HG02981 (cell line): ENCODE results near the gene DDX21.
A peak's percentile ranks its signal among the peaks of the same experiment; 100 is the strongest.
"Not testable (repeated sequence)": the region's sequence is repeated elsewhere in the genome, so short reads cannot be mapped to it uniquely, and the experiment has no call there.

Experiments used
- ATAC-seq: cut with Tn5 transposase; IDR thresholded peaks from one replicate; pipeline ENCODE4 v1.9.1; 2021; ENCODE audit warnings: mild to moderate bottlenecking, moderate library complexity; ENCODE audit not compliant: unreplicated experiment

Gene DDX21

DNA sequence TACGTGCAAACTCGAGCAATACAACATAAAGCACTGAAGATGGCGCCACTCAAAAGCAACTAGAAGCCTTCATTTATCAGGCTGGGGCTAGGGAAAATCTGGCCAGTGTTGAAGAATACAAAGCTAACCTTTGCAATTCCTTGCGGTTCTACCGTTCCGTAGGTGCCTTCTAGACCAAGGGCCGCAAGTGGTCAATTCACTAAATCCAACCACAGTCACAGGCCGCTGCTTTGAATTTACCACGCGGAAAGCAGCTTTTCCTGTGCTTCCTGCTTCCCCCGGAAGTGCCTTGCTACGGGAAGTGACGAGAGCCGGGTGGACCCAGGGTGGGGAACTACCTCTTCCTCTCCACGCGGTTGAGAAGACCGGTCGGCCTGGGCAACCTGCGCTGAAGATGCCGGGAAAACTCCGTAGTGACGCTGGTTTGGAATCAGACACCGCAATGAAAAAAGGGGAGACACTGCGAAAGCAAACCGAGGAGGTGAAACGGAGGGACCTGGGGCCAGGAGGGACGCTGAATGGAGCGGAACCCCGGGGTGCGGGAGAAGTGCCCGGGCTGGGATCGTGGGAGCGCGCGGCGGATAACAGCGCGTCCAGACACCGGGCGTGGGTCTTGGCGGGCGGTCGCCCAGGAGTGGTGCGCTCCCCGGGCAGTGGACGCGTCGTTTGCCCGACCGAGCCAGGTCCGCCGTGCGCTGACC is at the start of gene DDX21:
TSS of gene DDX21 (plus strand) at position 339 of the 701 bp plus-strand sequence. CDS start at position 395, 56 bp downstream.
- ATAC-seq: peak; percentile 79

DNA sequence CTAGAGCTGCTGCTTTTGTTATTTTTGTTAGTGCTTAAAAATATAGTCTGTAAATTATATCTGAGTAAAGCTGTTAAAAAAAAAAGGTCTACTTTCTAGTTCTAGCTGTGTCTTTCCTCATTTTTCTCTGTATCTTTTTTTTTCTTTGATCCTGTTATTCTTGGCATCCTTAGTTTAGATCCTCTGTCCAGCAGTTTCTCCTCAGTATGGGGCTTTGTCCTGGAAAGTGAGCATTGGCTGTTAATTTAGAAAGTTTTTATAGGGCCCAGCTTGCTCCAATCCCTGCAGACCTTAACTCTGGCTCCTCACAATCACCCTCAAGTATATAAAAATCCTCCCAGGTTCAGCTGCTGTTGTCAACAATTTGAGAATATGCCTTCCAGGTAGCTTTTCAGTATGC is 31.4 kb upstream of the DDX21 start:
- no peak for ATAC-seq

- no peak for ATAC-seq
Measured at GRCh38 chr10:68925489-68925888, 30.5 kb upstream of the DDX21 start.

DNA sequence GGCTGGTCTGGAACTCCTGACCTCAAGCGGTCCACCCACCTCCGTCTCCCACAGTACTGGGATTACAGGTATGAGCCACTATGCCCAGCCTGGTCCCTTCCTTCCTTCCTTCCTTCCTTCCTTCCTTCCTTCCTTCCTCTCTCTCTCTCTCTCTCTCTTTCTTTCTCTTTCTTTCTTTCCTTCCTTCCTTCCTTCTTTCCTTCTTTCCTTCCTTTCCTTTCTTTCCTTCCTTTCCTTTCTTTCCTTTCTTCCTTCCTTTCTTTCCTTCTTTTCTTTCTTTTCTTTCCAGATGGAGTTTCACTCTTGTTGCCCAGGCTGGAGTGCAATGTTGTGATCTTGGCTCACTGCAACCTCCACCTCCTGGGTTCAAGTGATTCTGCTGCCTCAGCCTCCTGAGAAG is 26.8 kb upstream of the DDX21 start:
- ATAC-seq: not testable (repeated sequence)

DNA sequence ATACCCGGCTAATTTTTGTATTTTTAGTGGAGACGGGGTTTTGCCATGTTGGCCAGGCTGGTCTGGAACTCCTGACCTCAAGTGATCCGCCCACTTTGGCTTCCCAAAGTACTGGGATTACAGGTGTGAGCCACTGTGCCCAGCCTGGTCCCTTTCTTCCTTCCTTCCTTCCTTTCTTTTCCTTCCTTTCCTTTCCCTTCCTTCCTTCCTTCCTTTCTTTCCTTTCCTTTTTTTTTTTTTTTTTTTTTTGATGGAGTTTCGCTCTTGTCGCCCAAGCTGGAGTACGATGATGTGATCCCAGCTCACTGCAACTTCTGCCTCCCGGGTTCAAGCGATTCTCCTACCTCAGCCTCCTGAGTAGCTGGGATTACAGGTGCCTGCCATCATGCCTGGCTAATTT is 26.1 kb upstream of the DDX21 start:
- not testable (repeated sequence) for ATAC-seq

GRCh38 chr10:68932860-68933259 is 23.1 kb upstream of the DDX21 start:
- ATAC-seq: not testable (repeated sequence)

- ATAC-seq: no peak
Measured at GRCh38 chr10:68934994-68935393, 21.0 kb upstream of the DDX21 start.

- no peak for ATAC-seq
Measured at GRCh38 chr10:68938117-68938516, 17.9 kb upstream of the DDX21 start.

GRCh38 chr10:68938884-68939283 is 17.1 kb upstream of the DDX21 start:
- ATAC-seq: no peak

DNA sequence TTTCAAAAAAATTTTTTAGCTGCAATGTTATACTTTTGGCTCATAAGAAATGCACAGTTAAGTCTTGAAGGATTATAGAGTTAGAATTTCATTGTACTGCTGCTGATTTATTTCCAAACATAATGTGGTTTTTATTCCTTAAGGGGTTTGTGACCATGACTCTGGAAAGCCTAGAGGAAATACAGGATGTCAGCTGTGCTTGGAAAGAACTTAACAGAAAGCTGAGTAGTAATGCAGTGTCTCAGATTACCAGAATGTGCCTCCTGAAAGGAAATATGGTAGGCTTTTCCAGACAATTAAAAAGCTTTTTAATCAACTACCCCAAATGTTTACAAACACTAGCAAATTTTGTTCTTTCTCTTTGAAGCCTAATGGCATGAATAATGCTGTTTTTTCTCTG is 15.1 kb upstream of the DDX21 start:
- not testable (repeated sequence) for ATAC-seq

DNA sequence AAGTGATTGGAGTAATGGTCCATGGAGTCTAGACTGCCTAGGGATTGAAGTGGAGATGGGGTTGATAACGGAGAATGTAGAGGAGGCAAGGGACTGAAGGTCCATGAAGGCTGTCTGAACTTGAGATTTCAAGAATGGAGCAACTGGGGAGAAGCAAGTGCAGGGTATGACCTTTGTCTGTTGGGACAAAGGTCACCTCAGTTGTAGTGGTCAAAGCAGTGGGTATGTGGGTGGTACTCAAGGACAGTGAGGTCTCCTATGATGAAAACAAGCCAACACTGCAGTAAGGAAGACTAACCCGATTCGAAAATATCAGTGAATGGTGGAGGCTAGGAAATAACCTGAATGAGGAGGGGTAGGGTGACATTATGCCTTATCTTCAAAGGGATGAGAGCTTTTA is 5.4 kb upstream of the DDX21 start:
- no peak for ATAC-seq

DNA sequence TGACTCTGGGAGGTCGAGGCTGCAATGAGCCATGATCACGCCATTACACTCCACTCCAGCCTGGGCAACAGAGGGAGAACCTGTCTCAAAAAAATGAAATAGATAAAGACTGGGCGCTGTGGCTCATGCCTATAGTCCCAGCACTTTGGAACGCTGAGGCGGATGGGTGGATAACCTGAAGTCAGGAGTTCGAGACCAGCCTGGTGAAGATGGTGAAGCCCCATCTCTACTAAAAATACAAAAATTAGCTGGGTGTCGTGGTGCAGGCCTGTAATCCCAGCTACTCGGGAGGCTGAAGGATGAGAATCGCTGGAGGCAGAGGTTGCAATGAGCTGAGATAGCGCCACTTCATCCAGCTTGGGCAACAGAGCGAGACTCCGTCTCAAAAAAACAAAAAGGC is 1.1 kb upstream of the DDX21 start:
- no peak for ATAC-seq

- ATAC-seq: peak; percentile 22
Measured at GRCh38 chr10:68955355-68955831, 577 bp upstream of the DDX21 start.

DNA sequence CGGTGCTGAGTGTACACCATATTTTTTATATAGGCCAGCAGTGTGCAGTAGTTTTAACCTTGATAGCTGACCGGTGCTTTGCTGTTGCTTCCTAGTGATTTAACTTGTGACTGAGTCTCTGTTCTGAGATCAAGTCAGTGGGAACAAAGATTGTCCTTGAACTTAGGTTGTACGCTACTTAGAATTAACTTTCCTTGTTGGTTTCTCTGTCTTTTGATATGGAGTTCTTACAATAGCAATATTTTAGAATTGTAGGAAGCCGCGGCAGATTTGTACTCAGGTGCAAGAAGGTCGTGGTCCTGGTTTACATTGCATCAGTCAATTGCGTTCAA is 1.3 kb downstream of the DDX21 start:
- ATAC-seq: no peak

- no peak for ATAC-seq
Measured at GRCh38 chr10:68957654-68958053, 1.7 kb downstream of the DDX21 start.

- ATAC-seq: no peak
Measured at GRCh38 chr10:68959695-68960527, 3.9 kb downstream of the DDX21 start.

- ATAC-seq: no peak
Measured at GRCh38 chr10:68963151-68963550, 7.2 kb downstream of the DDX21 start.

DNA sequence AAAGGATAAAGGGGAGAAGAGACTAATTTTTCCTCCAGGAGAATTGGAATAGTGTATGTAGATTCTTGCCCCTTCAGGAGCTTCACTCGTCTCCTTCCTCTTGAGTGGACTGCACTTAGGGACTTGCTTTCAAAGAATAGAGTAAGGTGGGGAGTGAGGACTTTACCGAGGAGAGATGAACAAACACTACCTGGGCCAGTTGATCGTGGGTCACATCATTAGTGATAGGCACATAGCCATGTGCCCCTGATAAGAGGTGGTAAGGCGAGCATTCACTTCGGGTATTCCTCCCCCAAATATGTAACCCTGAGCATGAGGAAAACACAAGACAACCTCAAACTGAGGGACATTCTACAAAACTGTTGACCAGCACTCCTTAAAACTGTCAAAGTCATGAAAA is 18.0 kb downstream of the DDX21 start:
- ATAC-seq: no peak

DNA sequence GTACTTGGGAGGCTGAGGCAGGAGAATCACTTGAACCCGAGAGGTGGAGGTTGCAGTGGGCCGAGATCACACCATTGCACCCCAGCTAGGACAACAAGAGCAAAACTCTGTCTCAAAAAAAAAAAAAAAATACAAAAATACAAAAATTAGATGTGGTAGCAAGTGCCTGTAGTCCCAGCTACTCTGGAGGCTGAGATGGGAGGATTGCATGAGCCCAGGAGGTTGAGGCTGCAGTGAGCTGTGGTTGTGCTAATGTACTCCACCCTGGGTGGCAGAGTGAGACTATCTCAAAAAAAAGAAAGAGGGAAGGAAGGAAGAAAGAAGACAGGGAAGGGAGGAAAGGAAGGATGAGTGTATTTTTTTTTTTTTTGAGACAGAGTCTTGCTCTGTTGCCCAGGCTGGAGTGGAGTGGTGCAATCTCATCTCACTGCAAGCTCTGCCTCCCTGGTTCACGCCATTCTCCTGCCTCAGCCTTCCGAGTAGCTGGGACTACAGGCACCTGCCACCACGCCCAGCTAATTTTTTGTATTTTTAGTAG is 20.0 kb downstream of the DDX21 start:
- ATAC-seq: not testable (repeated sequence)

DNA sequence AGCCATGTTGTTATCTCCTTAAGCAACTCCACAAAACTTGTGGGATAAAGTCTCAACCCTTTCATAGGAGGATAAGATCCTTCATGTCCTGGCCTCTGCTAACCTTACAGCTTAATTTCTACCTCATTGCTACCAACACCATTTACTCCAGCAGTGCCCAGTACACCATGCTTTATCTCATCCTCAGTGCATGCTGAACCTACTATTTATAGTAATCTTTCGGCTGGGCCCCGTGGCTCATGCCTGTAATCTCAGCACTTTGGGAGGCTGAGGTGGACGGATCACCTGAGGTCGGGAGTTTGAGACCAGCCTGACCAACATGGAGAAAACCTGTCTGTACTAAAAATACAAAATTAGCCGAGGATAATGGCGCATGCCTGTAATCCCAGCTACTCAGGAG is 23.8 kb downstream of the DDX21 start:
- not testable (repeated sequence) for ATAC-seq

DNA sequence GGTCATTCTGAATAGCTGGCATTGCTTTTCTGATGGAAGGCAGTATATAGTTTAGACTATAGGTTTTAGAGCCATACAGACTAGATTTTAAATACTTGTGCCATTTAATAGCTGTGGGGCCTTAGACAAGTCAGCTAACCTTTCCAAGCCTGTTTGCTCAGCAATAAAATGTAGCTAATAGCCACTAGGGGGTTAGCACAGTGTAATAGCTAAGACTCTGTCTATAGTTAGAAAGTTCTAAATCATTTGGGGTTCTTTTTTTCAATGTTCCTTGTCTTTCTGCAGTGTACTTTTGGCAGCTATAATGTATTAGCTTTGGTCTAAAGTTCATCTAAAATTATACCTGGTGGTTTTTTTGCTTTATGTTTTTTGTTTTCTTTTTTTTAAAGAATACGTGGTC is 25.1 kb downstream of the DDX21 start:
- no peak for ATAC-seq

GRCh38 chr10:68982389-68982788 is 26.4 kb downstream of the DDX21 start:
- ATAC-seq: no peak
